Transverse colon (tissue), 4 donors: Measurements from ENCODE around the gene RALGDS. TPM values are rescaled to one million over a fixed set of nuclear protein-coding genes. Genes with fewer than 3 reads are reported as not detected.

Experiments
- DNase-seq: peaks from one replicate; pipeline ENCODE4 v3.0.0-alpha.2; 2019
- H3K27ac ChIP-seq, 4 donors: fragments of 200-600 bp; sonication (generic); 2 replicates each; pipeline ENCODE4 v1.5.1; 2016 to 2018; ENCODE audit warnings: inconsistent platforms in 4 of 4
- H3K27me3 ChIP-seq: fragments of 200-600 bp; sonication (generic); 2 replicates; pipeline ENCODE4 v1.5.1; 2017; ENCODE audit warnings: inconsistent platforms
- H3K36me3 ChIP-seq, 4 donors: fragments of 200-600 bp; sonication (generic); 2 replicates each; pipeline ENCODE4 v1.5.1; 2017 to 2019; ENCODE audit warnings: inconsistent platforms in 4 of 4
- H3K4me1 ChIP-seq, 4 donors: fragments of 200-600 bp; sonication (generic); 2 replicates each; pipeline ENCODE4 v1.5.1; 2017 to 2020; ENCODE audit warnings: inconsistent platforms in 4 of 4
- H3K4me3 ChIP-seq, 4 donors: fragments of 200-600 bp; sonication (generic); 1 replicate in 1 of 4; 2 replicates in 3 of 4; pipeline versions ENCODE4 v1.5.1 to v1.6.1; 2017 to 2019; ENCODE audit warnings: inconsistent platforms in 4 of 4
- H3K9me3 ChIP-seq, 2 donors: fragments of 200-600 bp; sonication (generic); 2 replicates each; pipeline ENCODE4 v1.5.1; 2017 to 2019; ENCODE audit warnings: inconsistent platforms in 2 of 2
- CTCF ChIP-seq, 5 experiments: fragments of 200-600 bp in 3 of 5; fragments of 450-650 bp in 2 of 5; sonication (generic) in 3 of 5; IDR thresholded peaks; 1 replicate in 2 of 5; 2 replicates in 3 of 5; pipeline ENCODE4 v1.5.1; 2016 to 2017; ENCODE audit warnings: antibody characterized with exemption in 5 of 5, inconsistent platforms in 3 of 5, mild to moderate bottlenecking in 2 of 5, moderate library complexity in 1 of 5
- EP300 ChIP-seq: sonication (generic); formaldehyde crosslinking; IDR thresholded peaks from one replicate; pipeline ENCODE4 v1.6.1; 2017; ENCODE audit warnings: antibody characterized with exemption, low read depth
- POLR2A ChIP-seq: fragments of 450-650 bp; IDR thresholded peaks from one replicate; pipeline ENCODE4 v1.6.1; 2016; ENCODE audit warnings: antibody characterized with exemption, mild to moderate bottlenecking, moderate library complexity
- POLR2AphosphoS5 ChIP-seq, 3 donors: sonication (generic); formaldehyde crosslinking; IDR thresholded peaks; one replicate each; pipeline ENCODE4 v1.6.1; 2016; ENCODE audit warnings: antibody characterized with exemption in 3 of 3
- WGBS, 2 donors: methylation state at CpG; one replicate each; pipeline ENCODE4 v1.1.5; 2018; ENCODE audit warnings: low coverage in 1 of 2; 5-methylcytosine and 5-hydroxymethylcytosine counted together
- in situ Hi-C, 4 donors: fragments of 200-750 bp; cut with MboI; loops; one replicate each; pipeline versions ENCODE4 v1.15.0 to v1.15.1; 2017; ENCODE audit warnings: low sequenced_read_pairs in 3 of 4, low pct_ligation_motif_present in 1 of 4, low pct_unique_long_range_greater_than_20kb in 1 of 4
- intact Hi-C: fragments of 100-400 bp; cut with DNase I; formaldehyde crosslinking; loops from one replicate; pipeline ENCODE4 v1.15.1; 2023; ENCODE audit warnings: low total_unique reads
- total RNA-seq, 4 donors: library from RNA; depleted of rRNA; stranded (reverse); fragments of >200 nt; gene quantifications; one replicate each; pipeline ENCODE4 v1.1.0, GENCODE V29; 2016

Gene RALGDS
- total RNA-seq, 4 donors from 2014 or later = 50.5 to 233 (median 58.2) TPM

- no peaks in the 10 kb centered on the region for H3K9me3 ChIP-seq
- H3K36me3 ChIP-seq = no peaks in the 10 kb centered on the region
- in situ Hi-C loops = no loop called here
- no peak for TF ChIP-seq CTCF (IDR thresholded peaks at IDR 0.05)
- TF ChIP-seq POLR2AphosphoS5 (IDR thresholded peaks at IDR 0.05) = no peak
- TF ChIP-seq POLR2A = no peak
- no peak for TF ChIP-seq EP300
- WGBS, 2 donors = 78 to 86% methylated on average over 2 to 5 of the region's 5 CpGs
- H3K27ac ChIP-seq = peak overlapping the region; percentile 23 to 97 (median 66)
- no peaks in the 10 kb centered on the region for H3K27me3 ChIP-seq
- H3K4me1 ChIP-seq = peaks cover 46 to 68% (median 50%) of the 10 kb centered on the region in 4 donors
- no peak for DNase-seq
- intact Hi-C loops = no loop called here
- no peak overlapping the region for H3K4me3 ChIP-seq
Observed at GRCh38 chr9:133131506-133131905, 10.5 kb upstream of the RALGDS start.

- peak; percentile 61 for DNase-seq
- no peaks in the 10 kb centered on the region for H3K27me3 ChIP-seq
- H3K36me3 ChIP-seq = no peaks in the 10 kb centered on the region
- no peak for TF ChIP-seq POLR2AphosphoS5 (IDR thresholded peaks at IDR 0.05)
- TF ChIP-seq CTCF (IDR thresholded peaks at IDR 0.05) = no peak
- no peak for TF ChIP-seq EP300
- TF ChIP-seq POLR2A = no peak
- 65% methylated on average over 7 of the region's 10 CpGs; no CpG with 5 or more reads in 1 of the 2 donors for WGBS, 2 donors
- in situ Hi-C loops (no loop called here), intact Hi-C loops (no loop called here)
- peak overlapping the region in 1 of 4 donors; percentile 3 for H3K4me3 ChIP-seq
- H3K27ac ChIP-seq = peak overlapping the region; percentile 38 to 93 (median 48)
- H3K4me1 ChIP-seq = peaks cover 39 to 68% (median 48%) of the 10 kb centered on the region in 4 donors
- H3K9me3 ChIP-seq = no peaks in the 10 kb centered on the region
Observed at GRCh38 chr9:133130685-133131244, 9.7 kb upstream of the RALGDS start.

- peaks cover 26 to 65% (median 36%) of the 10 kb centered on the region in 4 donors for H3K4me1 ChIP-seq
Observed at GRCh38 chr9:133129001-133129795, 8.2 kb upstream of the RALGDS start.

More at GRCh38 chr9:133129001-133129795, 8.2 kb upstream of the RALGDS start:
- no peaks in the 10 kb centered on the region for H3K36me3 ChIP-seq
- H3K27me3 ChIP-seq = no peaks in the 10 kb centered on the region
- TF ChIP-seq POLR2A (no peak), CTCF (IDR thresholded peaks at IDR 0.05) (no peak), POLR2AphosphoS5 (IDR thresholded peaks at IDR 0.05) (no peak), EP300 (no peak)
- DNase-seq = peak; percentile 8
- peak overlapping the region in 2 of 4 donors; percentile 1 to 80 for H3K27ac ChIP-seq
- H3K4me3 ChIP-seq = no peak overlapping the region
- in situ Hi-C loops (no loop called here), intact Hi-C loops (no loop called here)
- WGBS, 2 donors = 83 to 93% methylated on average over 3 to 28 of the region's 29 CpGs
- no peaks in the 10 kb centered on the region for H3K9me3 ChIP-seq
